Measurements from ENCODE around the gene NFAT5. TPM values are rescaled to one million over a fixed set of nuclear protein-coding genes. Genes with fewer than 3 reads are reported as not detected.

Gene NFAT5
- total and polyA plus RNA-seq, 2 donors from 2014 or later, result 1.9 to 83.7 TPM

DNA sequence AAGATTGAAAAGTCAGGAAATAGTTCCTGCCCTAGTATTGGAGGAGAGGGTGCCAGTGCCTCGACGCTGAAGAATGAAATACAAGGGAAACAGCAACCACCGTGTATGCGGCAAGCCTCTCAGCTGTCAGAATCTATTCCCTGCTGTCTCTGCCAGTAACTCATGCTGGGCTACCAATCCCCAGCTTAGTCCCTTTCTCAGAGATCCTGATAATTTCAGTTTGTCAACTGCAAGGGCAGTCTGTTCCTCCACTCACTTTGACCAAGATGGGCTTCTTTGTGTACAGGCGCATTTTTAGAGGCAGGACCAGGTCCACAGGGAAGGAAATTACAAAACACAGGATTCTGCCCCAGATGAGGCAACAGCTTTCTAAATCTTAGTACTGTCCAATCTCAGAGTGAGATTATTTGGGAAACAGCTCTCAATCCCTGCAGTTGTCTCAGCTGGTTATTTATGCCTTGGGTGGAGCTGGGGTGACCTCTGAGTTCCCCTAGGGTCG, 159.3 kb downstream of the NFAT5 start:
- TF ChIP-seq, protein P1, sequence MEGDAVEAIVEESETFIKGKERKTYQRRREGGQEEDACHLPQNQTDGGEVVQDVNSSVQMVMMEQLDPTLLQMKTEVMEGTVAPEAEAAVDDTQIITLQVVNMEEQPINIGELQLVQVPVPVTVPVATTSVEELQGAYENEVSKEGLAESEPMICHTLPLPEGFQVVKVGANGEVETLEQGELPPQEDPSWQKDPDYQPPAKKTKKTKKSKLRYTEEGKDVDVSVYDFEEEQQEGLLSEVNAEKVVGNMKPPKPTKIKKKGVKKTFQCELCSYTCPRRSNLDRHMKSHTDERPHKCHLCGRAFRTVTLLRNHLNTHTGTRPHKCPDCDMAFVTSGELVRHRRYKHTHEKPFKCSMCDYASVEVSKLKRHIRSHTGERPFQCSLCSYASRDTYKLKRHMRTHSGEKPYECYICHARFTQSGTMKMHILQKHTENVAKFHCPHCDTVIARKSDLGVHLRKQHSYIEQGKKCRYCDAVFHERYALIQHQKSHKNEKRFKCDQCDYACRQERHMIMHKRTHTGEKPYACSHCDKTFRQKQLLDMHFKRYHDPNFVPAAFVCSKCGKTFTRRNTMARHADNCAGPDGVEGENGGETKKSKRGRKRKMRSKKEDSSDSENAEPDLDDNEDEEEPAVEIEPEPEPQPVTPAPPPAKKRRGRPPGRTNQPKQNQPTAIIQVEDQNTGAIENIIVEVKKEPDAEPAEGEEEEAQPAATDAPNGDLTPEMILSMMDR (IDR thresholded peaks at IDR 0.05; ENCODE audit: borderline replicate concordance, extremely low read depth, insufficient read depth), result no peak
- H3K4me1 ChIP-seq (ENCODE audit: control insufficient read depth in 2 of 3, insufficient read depth in 2 of 3, low read depth in 1 of 3, low read length in 3 of 3), result peaks cover 0 to 19% (median 12%) of the 10 kb centered on the region in 3 donors
- no peak for FAIRE-seq
- H3K4me3 ChIP-seq (ENCODE audit: low read length in 3 of 3), result no peak overlapping the region
- DNase-seq, result no peak
- peak overlapping the region; percentile 1 to 44 for H3K27ac ChIP-seq (ENCODE audit: low read depth in 2 of 2, low read length in 2 of 2)
- H3K36me3 ChIP-seq (ENCODE audit: control insufficient read depth in 2 of 3, insufficient read depth in 3 of 3, low read length in 3 of 3), result no peaks in the 10 kb centered on the region
- no peaks in the 10 kb centered on the region for H3K27me3 ChIP-seq (ENCODE audit: control insufficient read depth, insufficient read depth, low read length)
- intact Hi-C loops (cut with DNase I), result no loop called here
- no peaks in the 10 kb centered on the region for H3K9me3 ChIP-seq (ENCODE audit: control insufficient read depth in 2 of 3, insufficient read depth in 1 of 3, low read length in 3 of 3)
- H3K9ac ChIP-seq (ENCODE audit: low read length in 3 of 3), result peak overlapping the region in 1 of 3 donors; percentile 55

GRCh38 chr16:69725480-69726312, 159.9 kb downstream of the NFAT5 start:
- Histone ChIP-seq H3K27me3 (ENCODE audit: control insufficient read depth, insufficient read depth, low read length) (no peaks in the 10 kb centered on the region), H3K4me3 (ENCODE audit: low read length in 3 of 3) (peak overlapping the region; percentile 69 to 84 (median 82)), H3K9ac (ENCODE audit: low read length in 3 of 3) (peak overlapping the region; percentile 17 to 84 (median 63)), H3K9me3 (ENCODE audit: control insufficient read depth in 2 of 3, insufficient read depth in 1 of 3, low read length in 3 of 3) (no peaks in the 10 kb centered on the region), H3K4me1 (ENCODE audit: control insufficient read depth in 2 of 3, insufficient read depth in 2 of 3, low read depth in 1 of 3, low read length in 3 of 3) (peaks cover 0 to 19% (median 12%) of the 10 kb centered on the region in 3 donors), H3K27ac (ENCODE audit: low read depth in 2 of 2, low read length in 2 of 2) (peak overlapping the region; percentile 89 to 91), H3K36me3 (ENCODE audit: control insufficient read depth in 2 of 3, insufficient read depth in 3 of 3, low read length in 3 of 3) (no peaks in the 10 kb centered on the region)
- intact Hi-C loops (cut with DNase I), result no loop called here
- DNase-seq (no peak), FAIRE-seq (no peak)
- TF ChIP-seq, protein P1 (IDR thresholded peaks at IDR 0.05; ENCODE audit: borderline replicate concordance, extremely low read depth, insufficient read depth), result no peak

DNA sequence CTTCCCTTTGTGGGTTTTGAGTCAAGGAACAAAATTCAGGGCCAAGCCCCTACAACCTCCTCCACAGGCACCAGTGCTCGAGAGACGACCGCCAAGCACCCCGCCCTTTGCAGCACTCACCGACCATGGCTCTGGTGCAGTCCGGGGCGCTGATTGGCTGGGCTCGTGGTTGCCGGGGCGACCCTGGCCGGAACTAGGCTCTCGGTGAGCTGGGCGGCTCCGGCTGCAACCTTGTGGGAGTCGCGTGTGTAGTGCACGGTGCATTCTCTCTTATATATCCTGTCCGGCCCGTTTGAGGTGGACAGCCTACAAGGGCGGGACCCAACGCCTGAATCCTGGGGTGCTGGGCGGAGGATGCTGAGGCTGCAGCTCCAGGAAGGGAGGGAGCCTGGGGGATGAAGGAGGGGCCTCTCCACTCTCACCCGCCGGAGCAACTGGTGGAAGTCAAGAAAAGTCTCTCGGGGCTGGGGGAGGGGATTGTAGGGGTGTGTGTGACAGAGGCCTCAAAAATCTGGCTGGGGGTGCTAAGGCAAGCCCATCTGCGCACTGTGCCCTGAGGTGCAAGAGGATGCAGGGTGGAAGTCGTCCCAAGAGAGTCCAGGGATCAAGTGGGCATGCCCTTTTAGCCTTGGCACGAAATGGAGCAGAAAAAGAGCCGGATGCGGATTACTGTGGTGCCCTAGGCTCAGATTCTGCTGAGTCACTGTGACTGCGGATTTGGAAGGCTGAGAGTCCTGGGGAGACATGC, 160.7 kb downstream of the NFAT5 start, which contains the start of gene NQO1:
NQO1 (minus strand) TSS at position 248 of the 748 bp plus-strand sequence; CDS start at position 127, 121 bp downstream.
- Histone ChIP-seq H3K4me1 (ENCODE audit: control insufficient read depth in 2 of 3, insufficient read depth in 2 of 3, low read depth in 1 of 3, low read length in 3 of 3) (peaks cover 0 to 19% (median 12%) of the 10 kb centered on the region in 3 donors), H3K36me3 (ENCODE audit: control insufficient read depth in 2 of 3, insufficient read depth in 3 of 3, low read length in 3 of 3) (no peaks in the 10 kb centered on the region), H3K9me3 (ENCODE audit: control insufficient read depth in 2 of 3, insufficient read depth in 1 of 3, low read length in 3 of 3) (no peaks in the 10 kb centered on the region), H3K9ac (ENCODE audit: low read length in 3 of 3) (peak within 1 kb of the TSS; percentile 26 to 84 (median 63)), H3K27ac (ENCODE audit: low read depth in 2 of 2, low read length in 2 of 2) (peak within 1 kb of the TSS; percentile 89 to 91), H3K27me3 (ENCODE audit: control insufficient read depth, insufficient read depth, low read length) (no peaks in the 10 kb centered on the region), H3K4me3 (ENCODE audit: low read length in 3 of 3) (peak within 1 kb of the TSS; percentile 69 to 84 (median 82))
- intact Hi-C loops (cut with DNase I), result no loop called here
- DNase-seq, result peak; percentile 94 to 97 (median 96)
- TF ChIP-seq, protein P1 (IDR thresholded peaks at IDR 0.05; ENCODE audit: borderline replicate concordance, extremely low read depth, insufficient read depth), result no peak
- no peak for FAIRE-seq

Data from kidney (tissue), 14 donors.